Midbrain (tissue), 1 donor: ENCODE measurements around the gene SLC35G6.
"Not testable (repeated sequence)": the region's sequence is repeated elsewhere in the genome, so short reads cannot be mapped to it uniquely, and the experiment has no call there.

Experiments
- DNase-seq: peaks from one replicate; lab custom pipeline; 2025; lab: John Stamatoyannopoulos, UW

Gene SLC35G6

DNA sequence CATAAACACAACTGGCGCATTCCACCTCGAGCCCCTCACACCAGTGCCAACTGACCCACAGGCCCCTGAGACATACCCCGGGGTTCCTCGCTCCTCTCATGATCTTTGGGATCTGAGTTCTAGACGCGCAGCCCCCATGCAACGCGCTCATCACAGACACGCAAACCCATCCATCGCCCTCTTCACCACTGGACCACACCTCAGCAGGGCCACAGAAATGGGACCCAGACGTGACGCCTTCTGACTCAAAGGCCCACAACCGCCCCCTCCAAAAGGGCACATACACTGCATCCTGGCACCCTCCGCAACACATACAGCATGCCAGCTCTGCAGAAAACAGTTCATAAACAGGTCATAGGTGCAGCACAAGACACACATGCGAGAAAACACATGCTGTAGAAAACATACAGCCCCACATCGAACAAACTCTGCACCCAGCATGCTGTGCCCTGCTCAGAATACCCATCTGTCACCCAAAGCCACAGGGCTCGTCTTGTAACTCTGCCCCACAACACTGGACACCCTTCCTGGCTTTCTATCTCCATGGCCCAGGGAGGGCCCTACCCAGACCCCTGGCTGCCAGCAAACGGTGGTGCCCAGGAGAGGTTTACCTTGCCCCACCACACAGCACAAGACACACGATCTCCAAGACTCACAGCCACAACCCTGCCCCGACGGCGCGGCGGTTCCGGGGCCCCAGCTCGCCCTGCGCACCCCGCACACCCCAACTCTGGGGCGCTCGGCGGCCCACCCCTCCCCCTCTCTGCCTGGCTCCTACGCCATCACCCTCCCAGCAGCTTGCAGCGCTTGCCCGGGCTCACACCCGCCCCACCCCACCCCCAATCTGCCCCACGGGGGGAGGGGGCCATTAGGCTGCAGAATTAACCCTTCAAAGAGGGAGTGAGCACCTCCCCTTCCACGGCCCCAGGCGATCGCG lies 2.7 kb upstream of the SLC35G6 start:
- peak; percentile 52 for DNase-seq

- peak; percentile 47 for DNase-seq
These were observed 1.8 kb upstream of the SLC35G6 start, which contains the start of gene ZBTB4 for GRCh38 chr17:7479213-7480088. TSS of gene ZBTB4 (minus strand) at chr17:7479631. CDS start at chr17:7466801, 12,830 bp downstream.

DNA sequence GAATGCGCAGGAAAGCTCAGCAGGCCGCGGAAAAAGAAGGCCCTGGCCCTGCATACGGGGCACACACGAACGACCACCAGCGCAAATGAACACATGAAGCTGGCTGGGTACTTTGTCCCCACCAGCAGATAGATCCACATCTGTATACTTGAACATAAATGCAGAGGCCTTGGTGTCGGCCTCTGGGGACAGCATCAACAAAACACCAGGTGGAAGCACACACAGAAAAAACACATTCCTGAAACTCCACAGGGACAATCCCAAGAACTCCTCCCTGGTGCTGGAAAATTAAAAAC lies 1.2 kb upstream of the SLC35G6 start:
- no peak for DNase-seq

DNA sequence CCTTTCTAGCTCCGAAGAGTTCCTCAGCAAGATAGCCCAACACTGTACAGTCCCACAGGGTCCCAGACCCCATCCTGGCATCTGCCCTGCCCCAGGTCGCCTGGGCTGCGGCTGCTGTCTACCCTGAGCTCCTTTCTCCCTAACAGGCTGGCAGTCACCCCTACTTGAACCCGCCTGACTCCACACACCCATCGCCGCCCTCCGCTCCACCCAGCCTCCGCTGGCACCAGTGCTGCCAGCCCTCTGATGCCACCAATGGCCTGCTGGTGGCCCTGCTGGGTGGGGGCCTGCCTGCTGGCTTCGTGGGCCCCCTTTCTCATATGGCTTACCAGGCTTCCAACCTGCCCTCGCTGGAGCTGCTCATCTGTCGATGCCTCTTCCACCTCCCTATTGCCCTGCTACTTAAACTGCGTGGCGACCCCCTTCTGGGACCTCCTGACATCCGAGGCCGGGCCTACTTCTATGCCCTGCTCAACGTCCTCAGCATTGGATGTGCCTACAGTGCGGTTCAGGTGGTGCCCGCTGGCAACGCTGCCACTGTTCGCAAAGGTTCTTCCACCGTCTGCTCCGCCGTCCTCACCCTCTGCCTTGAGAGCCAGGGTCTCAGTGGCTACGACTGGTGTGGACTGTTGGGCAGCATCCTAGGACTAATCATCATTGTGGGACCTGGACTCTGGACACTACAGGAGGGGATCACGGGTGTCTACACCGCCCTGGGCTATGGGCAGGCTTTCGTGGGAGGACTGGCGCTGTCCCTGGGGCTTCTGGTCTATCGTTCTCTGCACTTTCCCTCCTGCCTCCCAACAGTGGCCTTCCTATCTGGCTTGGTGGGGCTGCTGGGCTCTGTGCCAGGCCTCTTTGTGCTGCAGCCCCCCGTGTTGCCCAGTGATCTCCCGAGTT lies 846 bp downstream of the SLC35G6 start:
- not testable (repeated sequence) for DNase-seq

DNA sequence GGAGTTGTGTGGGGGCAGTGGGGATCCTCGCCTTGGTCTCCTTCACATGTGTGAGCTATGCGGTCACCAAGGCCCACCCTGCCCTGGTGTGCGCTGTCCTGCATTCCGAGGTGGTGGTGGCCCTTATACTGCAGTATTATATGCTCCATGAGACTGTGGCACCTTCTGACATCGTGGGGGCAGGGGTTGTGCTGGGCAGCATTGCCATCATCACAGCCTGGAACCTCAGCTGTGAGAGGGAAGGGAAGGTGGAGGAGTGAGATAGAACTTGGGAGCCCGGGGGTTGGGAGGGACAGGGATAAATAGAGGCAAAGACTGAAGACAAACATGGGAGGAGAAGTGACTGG lies 1.5 kb downstream of the SLC35G6 start:
- DNase-seq: not testable (repeated sequence)

DNA sequence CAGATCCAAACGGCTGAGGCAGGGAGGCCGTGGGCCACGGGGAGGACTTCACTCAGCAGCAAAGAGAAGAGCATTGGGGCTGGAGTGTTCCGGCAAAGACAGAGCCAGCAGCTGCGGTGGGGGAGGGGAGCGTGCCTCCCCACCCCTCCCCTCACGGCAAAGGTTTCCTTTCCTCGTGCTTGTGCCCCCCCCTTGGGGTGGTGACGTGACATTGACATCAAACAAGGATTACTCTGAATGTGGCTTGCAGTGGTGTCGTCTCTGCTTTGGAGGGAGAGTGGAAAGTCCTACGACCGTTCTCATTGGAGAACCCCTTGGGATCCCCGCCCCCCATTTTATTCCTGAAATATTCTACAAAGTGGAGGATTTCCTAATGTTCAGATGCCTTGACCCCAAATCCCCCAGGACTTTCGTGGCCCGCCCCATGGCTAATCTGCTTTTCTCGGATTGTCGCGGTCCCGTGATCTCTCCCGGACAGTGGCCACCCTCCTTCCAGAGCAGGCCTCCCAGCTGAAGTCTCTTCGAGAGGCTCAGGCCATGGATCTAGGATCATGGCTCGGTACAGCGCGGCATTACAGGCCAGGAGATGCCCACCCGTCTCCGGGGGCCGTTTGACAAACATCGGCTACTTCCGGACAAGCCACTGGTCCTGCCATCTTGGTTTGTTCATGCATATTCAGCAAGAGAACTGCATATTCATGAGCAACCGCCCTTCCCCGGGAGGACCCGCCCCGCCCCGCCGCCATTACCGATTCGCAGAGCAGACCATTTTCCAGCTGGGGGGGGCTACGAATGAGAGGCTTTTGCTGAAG lies 2.2 kb downstream of the SLC35G6 start:
- DNase-seq: peak; percentile 96

GRCh38 chr17:7484067-7484918 lies 3.0 kb downstream of the SLC35G6 start, which contains the start of gene POLR2A:
TSS of gene POLR2A (plus strand) at chr17:7484366.
- DNase-seq: peak; percentile 99

GRCh38 chr17:7484919-7485377 lies 3.7 kb downstream of the SLC35G6 start:
- no peak for DNase-seq

- no peak for DNase-seq
These were observed 4.9 kb downstream of the SLC35G6 start for GRCh38 chr17:7486181-7486580.

DNA sequence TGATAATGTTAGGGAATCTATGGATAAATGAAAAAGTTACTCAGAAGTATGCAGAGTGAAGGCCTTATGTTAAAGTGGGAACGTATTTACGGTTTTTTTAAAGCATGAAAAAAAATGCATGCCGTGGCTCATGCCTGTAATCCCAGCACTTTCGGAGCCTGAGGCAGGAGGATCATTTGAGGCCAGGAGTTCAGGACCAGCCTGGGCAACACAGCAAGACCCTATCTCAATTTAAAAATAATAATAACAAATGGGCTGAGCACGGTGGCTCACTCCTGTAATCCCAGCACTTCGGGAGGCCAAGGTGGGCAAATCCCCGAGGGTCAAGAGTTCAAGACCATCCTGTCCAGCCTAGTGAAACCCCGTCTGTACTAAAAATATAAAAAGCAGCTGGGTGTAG lies 8.9 kb downstream of the SLC35G6 start:
- no peak for DNase-seq

- DNase-seq: no peak
These were observed 10.3 kb downstream of the SLC35G6 start for GRCh38 chr17:7491583-7491982.

GRCh38 chr17:7493941-7494340 lies 12.7 kb downstream of the SLC35G6 start:
- no peak for DNase-seq

DNA sequence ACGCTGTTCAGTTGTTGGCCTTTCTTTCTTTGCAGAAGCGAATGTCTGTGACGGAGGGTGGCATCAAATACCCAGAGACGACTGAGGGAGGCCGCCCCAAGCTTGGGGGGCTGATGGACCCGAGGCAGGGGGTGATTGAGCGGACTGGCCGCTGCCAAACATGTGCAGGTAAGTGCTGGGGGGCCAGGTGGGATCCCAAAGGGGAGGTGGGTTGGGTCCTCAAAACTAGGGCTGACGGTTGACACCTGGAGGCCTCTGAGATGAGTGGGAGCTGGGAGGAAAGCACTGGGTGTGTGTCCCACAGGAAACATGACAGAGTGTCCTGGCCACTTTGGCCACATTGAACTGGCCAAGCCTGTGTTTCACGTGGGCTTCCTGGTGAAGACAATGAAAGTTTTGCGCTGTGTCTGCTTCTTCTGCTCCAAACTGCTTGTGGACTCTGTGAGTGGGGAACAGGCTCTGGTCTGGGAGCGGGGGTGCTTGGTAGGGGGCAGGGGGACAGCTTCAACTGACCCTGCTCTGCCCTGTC lies 14.7 kb downstream of the SLC35G6 start:
- DNase-seq: no peak

- no peak for DNase-seq
These were observed 15.4 kb downstream of the SLC35G6 start for GRCh38 chr17:7496470-7497183.

- no peak for DNase-seq
These were observed 16.0 kb downstream of the SLC35G6 start for GRCh38 chr17:7497228-7497627.

- no peak for DNase-seq
These were observed 16.4 kb downstream of the SLC35G6 start for GRCh38 chr17:7497636-7498035.

DNA sequence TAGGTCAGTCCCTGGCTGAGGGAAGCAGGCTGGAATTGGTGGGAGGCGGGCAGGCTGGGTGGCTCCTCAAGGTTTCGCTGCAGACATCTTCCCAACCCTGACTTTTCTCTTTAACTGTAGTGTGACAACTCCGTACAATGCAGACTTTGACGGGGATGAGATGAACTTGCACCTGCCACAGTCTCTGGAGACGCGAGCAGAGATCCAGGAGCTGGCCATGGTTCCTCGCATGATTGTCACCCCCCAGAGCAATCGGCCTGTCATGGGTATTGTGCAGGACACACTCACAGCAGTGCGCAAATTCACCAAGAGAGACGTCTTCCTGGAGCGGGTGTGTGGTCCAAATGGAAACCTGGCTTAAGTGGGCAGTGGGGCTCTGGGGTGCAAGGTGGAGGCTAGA lies 17.9 kb downstream of the SLC35G6 start:
- DNase-seq: no peak

GRCh38 chr17:7501729-7502128 lies 20.5 kb downstream of the SLC35G6 start:
- no peak for DNase-seq
